ENCODE measurements around the gene APOL6. TPM values are rescaled to one million over a fixed set of nuclear protein-coding genes. Genes with fewer than 3 reads are reported as not detected.

APOL6 gene
- total and polyA plus RNA-seq, 11 donors, result 2.3 to 55.8 (median 6.7) TPM

GRCh38 chr22:35649636-35650250, 1.5 kb downstream of the APOL6 start:
- no peak for TF ChIP-seq CTCF (IDR thresholded peaks at IDR 0.05)
- TF ChIP-seq POLR2A (IDR thresholded peaks at IDR 0.05), result no peak
- H3K4me3 ChIP-seq, result peak overlapping the region in 11 of 12 donors; percentile 53 to 89 (median 67)
- peak overlapping the region in 7 of 12 donors; percentile 82 to 98 (median 93) for H3K27ac ChIP-seq
- peaks cover 0 to 11% (median 2%) of the 10 kb centered on the region in 12 donors for H3K9me3 ChIP-seq
- intact Hi-C loops (cut with DNase I), result no loop called here
- H3K27me3 ChIP-seq, result no peaks in the 10 kb centered on the region
- peaks cover 0 to 11% (median 0%) of the 10 kb centered on the region in 9 donors for H3K36me3 ChIP-seq
- peaks cover 11 to 56% (median 28%) of the 10 kb centered on the region in 12 donors for H3K4me1 ChIP-seq
- DNase-seq, result no peak
- WGBS, 4 donors, result 63 to 79% (median 72%) methylated on average over 6 to 7 of the region's 7 CpGs
- no peak for ATAC-seq

- H3K4me1 ChIP-seq, result peaks cover 11 to 59% (median 27%) of the 10 kb centered on the region in 12 donors
- H3K27me3 ChIP-seq, result no peaks in the 10 kb centered on the region
- H3K27ac ChIP-seq, result no peak overlapping the region
- intact Hi-C loops (cut with DNase I), result no loop called here
- H3K36me3 ChIP-seq, result peaks cover 0 to 24% (median 0%) of the 10 kb centered on the region in 9 donors
- WGBS, 4 donors, result 90 to 99% (median 97%) methylated on average over 7 of the region's 7 CpGs
- no peak for TF ChIP-seq POLR2A (IDR thresholded peaks at IDR 0.05)
- ATAC-seq (no peak), DNase-seq (no peak)
- H3K4me3 ChIP-seq, result peak overlapping the region in 1 of 12 donors; percentile 81
- peaks cover 0 to 14% (median 2%) of the 10 kb centered on the region in 12 donors for H3K9me3 ChIP-seq
Observed at GRCh38 chr22:35651085-35651484, 2.8 kb downstream of the APOL6 start.

- TF ChIP-seq POLR2A (IDR thresholded peaks at IDR 0.05), result no peak
- TF ChIP-seq CTCF (IDR thresholded peaks at IDR 0.05), result no peak
- 92 to 100% (median 97%) methylated on average over 1 of the region's 1 CpG for WGBS, 4 donors
- intact Hi-C loops (cut with DNase I), result no loop called here
- H3K27ac ChIP-seq, result no peak overlapping the region
- no peaks in the 10 kb centered on the region for H3K27me3 ChIP-seq
- peaks cover 3 to 48% (median 10%) of the 10 kb centered on the region in 12 donors for H3K4me1 ChIP-seq
- peaks cover 0 to 14% (median 2%) of the 10 kb centered on the region in 12 donors for H3K9me3 ChIP-seq
- ATAC-seq (no peak), DNase-seq (no peak)
- no peak overlapping the region for H3K4me3 ChIP-seq
- peaks cover 0 to 51% (median 25%) of the 10 kb centered on the region in 9 donors for H3K36me3 ChIP-seq
Observed at GRCh38 chr22:35653824-35654223, 5.6 kb downstream of the APOL6 start.

- ATAC-seq, result no peak
- Histone ChIP-seq H3K27me3 (no peaks in the 10 kb centered on the region), H3K4me1 (peaks cover 0 to 45% (median under 1%) of the 10 kb centered on the region in 12 donors), H3K36me3 (peaks cover 0 to 70% (median 45%) of the 10 kb centered on the region in 9 donors), H3K27ac (no peak overlapping the region), H3K4me3 (no peak overlapping the region), H3K9me3 (peaks cover 0 to 9% (median 0%) of the 10 kb centered on the region in 12 donors)
- DNase-seq, result no peak
- intact Hi-C loops (cut with DNase I), result no loop called here
- WGBS, 4 donors, result 72 to 81% (median 77%) methylated on average over 5 of the region's 5 CpGs
- TF ChIP-seq POLR2A (IDR thresholded peaks at IDR 0.05), result no peak
- TF ChIP-seq CTCF (IDR thresholded peaks at IDR 0.05), result no peak
Observed at GRCh38 chr22:35656284-35656752, 8.1 kb downstream of the APOL6 start.
